WERI-Rb-1 (cell line): ENCODE results near the gene OTOA.
"Not testable (repeated sequence)": the region's sequence is repeated elsewhere in the genome, so short reads cannot be mapped to it uniquely, and the experiment has no call there.

Experiments
- DNase-seq: peaks from one replicate; pipeline ENCODE4 v3.0.0-alpha.2; 2020
- H3K27ac ChIP-seq: fragments of 250-450 bp; sonication (Bioruptor Pico); 2 replicates; pipeline ENCODE4 v1.5.1; 2020; ENCODE audit warnings: mild to moderate bottlenecking, moderate library complexity
- H3K27me3 ChIP-seq: fragments of 250-450 bp; sonication (Bioruptor Pico); 2 replicates; pipeline ENCODE4 v1.5.1; 2021; ENCODE audit warnings: mild to moderate bottlenecking, low read depth, moderate library complexity; ENCODE audit not compliant: insufficient read depth, severe bottlenecking
- H3K36me3 ChIP-seq: fragments of 250-450 bp; sonication (Bioruptor Pico); 2 replicates; pipeline ENCODE4 v1.5.1; 2020; ENCODE audit warnings: mild to moderate bottlenecking, moderate library complexity
- H3K4me3 ChIP-seq: 2 replicates; pipeline ENCODE4 v1.5.1; 2011; ENCODE audit warnings: low read depth, mild to moderate bottlenecking, control low read depth, low read length
- H3K9me3 ChIP-seq: fragments of 250-450 bp; sonication (Bioruptor Pico); 2 replicates; pipeline ENCODE4 v1.5.1; 2021; ENCODE audit warnings: mild to moderate bottlenecking, moderate library complexity; ENCODE audit not compliant: severe bottlenecking
- CTCF ChIP-seq: IDR thresholded peaks from 2 replicates; pipeline ENCODE4 v1.5.1; 2011; ENCODE audit warnings: low read depth, mild to moderate bottlenecking, control low read depth, inconsistent platforms, low read length

Gene OTOA

GRCh38 chr16:21719283-21719682 is 55.5 kb downstream of the OTOA start:
- H3K27ac ChIP-seq, result no peak overlapping the region
- no peak overlapping the region for H3K4me3 ChIP-seq
- no peaks in the 10 kb centered on the region for H3K9me3 ChIP-seq
- no peaks in the 10 kb centered on the region for H3K36me3 ChIP-seq
- no peaks in the 10 kb centered on the region for H3K27me3 ChIP-seq
- no peak for DNase-seq
- no peak for TF ChIP-seq CTCF

- H3K27ac ChIP-seq, result no peak overlapping the region
- no peak overlapping the region for H3K4me3 ChIP-seq
- H3K36me3 ChIP-seq, result no peaks in the 10 kb centered on the region
- no peak for TF ChIP-seq CTCF
- H3K9me3 ChIP-seq, result no peaks in the 10 kb centered on the region
- no peaks in the 10 kb centered on the region for H3K27me3 ChIP-seq
- no peak for DNase-seq
These were observed 56.8 kb downstream of the OTOA start for GRCh38 chr16:21720533-21720932.

GRCh38 chr16:21722771-21723455 is 59.1 kb downstream of the OTOA start:
- Histone ChIP-seq H3K27me3 (no peaks in the 10 kb centered on the region), H3K4me3 (no peak overlapping the region), H3K9me3 (no peaks in the 10 kb centered on the region), H3K27ac (no peak overlapping the region), H3K36me3 (no peaks in the 10 kb centered on the region)
- no peak for TF ChIP-seq CTCF
- no peak for DNase-seq

- Histone ChIP-seq H3K4me3 (no peak overlapping the region), H3K9me3 (no peaks in the 10 kb centered on the region), H3K36me3 (no peaks in the 10 kb centered on the region), H3K27me3 (no peaks in the 10 kb centered on the region), H3K27ac (no peak overlapping the region)
- DNase-seq, result no peak
- no peak for TF ChIP-seq CTCF
These were observed 59.8 kb downstream of the OTOA start for GRCh38 chr16:21723532-21723931.

GRCh38 chr16:21727344-21727743 is 63.6 kb downstream of the OTOA start:
- TF ChIP-seq CTCF, result no peak

GRCh38 chr16:21731233-21731632 is 67.5 kb downstream of the OTOA start:
- not testable (repeated sequence) for H3K27ac ChIP-seq, H3K36me3 ChIP-seq, H3K4me3 ChIP-seq, DNase-seq, H3K9me3 ChIP-seq, H3K27me3 ChIP-seq

More at GRCh38 chr16:21727344-21727743, 63.6 kb downstream of the OTOA start:
- no peak for DNase-seq
- Histone ChIP-seq H3K27ac (no peak overlapping the region), H3K4me3 (no peak overlapping the region), H3K27me3 (no peaks in the 10 kb centered on the region), H3K9me3 (no peaks in the 10 kb centered on the region), H3K36me3 (no peaks in the 10 kb centered on the region)

- DNase-seq, H3K27me3 ChIP-seq, H3K27ac ChIP-seq, H3K36me3 ChIP-seq, H3K9me3 ChIP-seq, H3K4me3 ChIP-seq: not testable (repeated sequence)
These were observed 76.9 kb downstream of the OTOA start for GRCh38 chr16:21740637-21741036.

- not testable (repeated sequence) for DNase-seq, H3K4me3 ChIP-seq, H3K36me3 ChIP-seq, H3K9me3 ChIP-seq, H3K27me3 ChIP-seq, H3K27ac ChIP-seq
These were observed 92.7 kb downstream of the OTOA start for GRCh38 chr16:21756192-21757079.

GRCh38 chr16:21757080-21757671 is 93.4 kb downstream of the OTOA start:
- not testable (repeated sequence) for H3K9me3 ChIP-seq

More at GRCh38 chr16:21757080-21757671, 93.4 kb downstream of the OTOA start:
- H3K27ac ChIP-seq, DNase-seq, H3K36me3 ChIP-seq, H3K27me3 ChIP-seq, H3K4me3 ChIP-seq: not testable (repeated sequence)
